Measurements from ENCODE around the gene COL9A1.

DNA sequence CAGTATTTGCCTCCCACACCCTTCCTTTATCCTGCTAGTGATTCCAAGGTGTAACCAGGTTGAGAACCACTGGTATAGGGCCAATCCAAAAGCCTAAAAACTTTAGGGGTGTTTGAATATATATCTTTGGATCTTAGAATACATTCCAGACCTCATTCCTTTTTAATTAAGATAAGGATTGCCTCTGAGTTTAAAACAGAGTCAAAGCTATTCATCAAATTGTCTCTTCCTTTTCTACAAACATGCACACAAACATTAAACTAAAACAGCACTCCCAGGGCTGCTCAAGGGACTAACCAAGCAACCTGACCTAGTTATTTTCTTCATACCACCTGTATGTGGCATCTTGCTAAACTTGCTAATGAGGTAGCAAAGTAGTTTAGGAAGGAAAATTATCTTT, 22.1 kb upstream of the COL9A1 start:
- no peak for TF ChIP-seq EZH2phosphoT487 (IDR thresholded peaks at IDR 0.05; ENCODE audit: borderline replicate concordance, low read length)
- TF ChIP-seq, protein P1, sequence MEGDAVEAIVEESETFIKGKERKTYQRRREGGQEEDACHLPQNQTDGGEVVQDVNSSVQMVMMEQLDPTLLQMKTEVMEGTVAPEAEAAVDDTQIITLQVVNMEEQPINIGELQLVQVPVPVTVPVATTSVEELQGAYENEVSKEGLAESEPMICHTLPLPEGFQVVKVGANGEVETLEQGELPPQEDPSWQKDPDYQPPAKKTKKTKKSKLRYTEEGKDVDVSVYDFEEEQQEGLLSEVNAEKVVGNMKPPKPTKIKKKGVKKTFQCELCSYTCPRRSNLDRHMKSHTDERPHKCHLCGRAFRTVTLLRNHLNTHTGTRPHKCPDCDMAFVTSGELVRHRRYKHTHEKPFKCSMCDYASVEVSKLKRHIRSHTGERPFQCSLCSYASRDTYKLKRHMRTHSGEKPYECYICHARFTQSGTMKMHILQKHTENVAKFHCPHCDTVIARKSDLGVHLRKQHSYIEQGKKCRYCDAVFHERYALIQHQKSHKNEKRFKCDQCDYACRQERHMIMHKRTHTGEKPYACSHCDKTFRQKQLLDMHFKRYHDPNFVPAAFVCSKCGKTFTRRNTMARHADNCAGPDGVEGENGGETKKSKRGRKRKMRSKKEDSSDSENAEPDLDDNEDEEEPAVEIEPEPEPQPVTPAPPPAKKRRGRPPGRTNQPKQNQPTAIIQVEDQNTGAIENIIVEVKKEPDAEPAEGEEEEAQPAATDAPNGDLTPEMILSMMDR (IDR thresholded peaks at IDR 0.05; ENCODE audit: low read depth, low read length, poor library complexity, severe bottlenecking) = no peak
